H9 (cell line): ENCODE measurements around the gene ORAI3. TPM values are rescaled to one million over a fixed set of nuclear protein-coding genes. Genes with fewer than 3 reads are reported as not detected.

Experiments used
- DNase-seq: peaks from one replicate; pipeline ENCODE4 v3.0.0-alpha.2; 2017
- H2AFZ ChIP-seq: one replicate; pipeline ENCODE4 v1.6.1; 2013; ENCODE audit warnings: mild to moderate bottlenecking, low read length, control low read depth, moderate library complexity
- H2AK5ac ChIP-seq: 2 replicates; pipeline ENCODE4 v1.6.1; 2013; ENCODE audit warnings: low read length, control low read depth, mixed read lengths; ENCODE audit not compliant: insufficient read length
- H2BK120ac ChIP-seq: one replicate; pipeline ENCODE4 v1.6.1; 2013; ENCODE audit warnings: low read depth, mild to moderate bottlenecking, low read length, control low read depth, inconsistent platforms; ENCODE audit not compliant: poor library complexity, severe bottlenecking
- H2BK12ac ChIP-seq: 2 replicates; pipeline ENCODE4 v1.6.1; 2013; ENCODE audit warnings: low read length, control low read depth, mixed read lengths, low read depth; ENCODE audit not compliant: insufficient read length
- H2BK15ac ChIP-seq: 2 replicates; pipeline ENCODE4 v1.6.1; 2013; ENCODE audit warnings: low read depth, low read length, control low read depth
- H2BK20ac ChIP-seq: one replicate; pipeline ENCODE4 v1.6.1; 2013; ENCODE audit warnings: low read depth, mild to moderate bottlenecking, low read length, control low read depth, inconsistent platforms; ENCODE audit not compliant: poor library complexity, severe bottlenecking
- H2BK5ac ChIP-seq: 2 replicates; pipeline ENCODE4 v1.6.1; 2013; ENCODE audit warnings: low read length, control low read depth, mixed read lengths; ENCODE audit not compliant: insufficient read length
- H3K14ac ChIP-seq: 2 replicates; pipeline ENCODE4 v1.6.1; 2013; ENCODE audit warnings: low read length, control low read depth; ENCODE audit not compliant: insufficient read depth
- H3K18ac ChIP-seq: 2 replicates; pipeline ENCODE4 v1.6.1; 2013; ENCODE audit warnings: low read depth, mild to moderate bottlenecking, mixed read lengths, low read length, control low read depth; ENCODE audit not compliant: insufficient read length
- H3K23ac ChIP-seq: 2 replicates; pipeline ENCODE4 v1.6.1; 2013; ENCODE audit warnings: low read length, control low read depth, mixed read lengths, low read depth; ENCODE audit not compliant: insufficient read length
- H3K23me2 ChIP-seq: 2 replicates; pipeline ENCODE4 v1.6.1; 2013; ENCODE audit warnings: low read depth, mild to moderate bottlenecking, mixed read lengths, low read length, control low read depth; ENCODE audit not compliant: insufficient read length, poor library complexity, severe bottlenecking
- H3K27ac ChIP-seq: 2 replicates; pipeline ENCODE4 v1.5.1; 2013; ENCODE audit warnings: low read length, control low read depth, mixed read lengths, low read depth; ENCODE audit not compliant: insufficient read length
- H3K27me3 ChIP-seq: 2 replicates; pipeline ENCODE4 v1.6.1; 2013; ENCODE audit warnings: low read length, control low read depth, inconsistent platforms; ENCODE audit not compliant: insufficient read depth
- H3K4ac ChIP-seq: 2 replicates; pipeline ENCODE4 v1.6.1; 2013; ENCODE audit warnings: low read depth, mild to moderate bottlenecking, control low read depth, inconsistent platforms, low read length, moderate library complexity
- H3K4me1 ChIP-seq: 2 replicates; pipeline ENCODE4 v1.6.1; 2013; ENCODE audit warnings: low read length, control low read depth, inconsistent platforms; ENCODE audit not compliant: insufficient read depth
- H3K4me2 ChIP-seq: 2 replicates; pipeline ENCODE4 v1.6.1; 2013; ENCODE audit warnings: low read length, control low read depth, mixed read lengths; ENCODE audit not compliant: insufficient read length, insufficient read depth
- H3K56ac ChIP-seq: 2 replicates; pipeline ENCODE4 v1.6.1; 2013; ENCODE audit warnings: low read depth, mild to moderate bottlenecking, mixed read lengths, low read length, control low read depth; ENCODE audit not compliant: insufficient read length
- H3K79me1 ChIP-seq: 2 replicates; pipeline ENCODE4 v1.6.1; 2013; ENCODE audit warnings: low read depth, mild to moderate bottlenecking, moderate library complexity, low read length, control low read depth, inconsistent platforms; ENCODE audit not compliant: insufficient read depth, poor library complexity, severe bottlenecking
- H3K79me2 ChIP-seq: 2 replicates; pipeline ENCODE4 v1.6.1; 2013; ENCODE audit warnings: low read length, control low read depth, inconsistent platforms; ENCODE audit not compliant: insufficient read depth
- H3K9ac ChIP-seq: 2 replicates; pipeline ENCODE4 v1.6.1; 2013; ENCODE audit warnings: low read length, control low read depth, mixed read lengths; ENCODE audit not compliant: insufficient read length; ENCODE audit errors: extremely low read depth
- H3K9me3 ChIP-seq: one replicate; pipeline ENCODE4 v1.6.1; 2013; ENCODE audit warnings: low read depth, low read length, inconsistent platforms; ENCODE audit not compliant: control insufficient read depth
- H3T11ph ChIP-seq: one replicate; pipeline ENCODE4 v1.6.1; 2013; ENCODE audit warnings: mild to moderate bottlenecking, low read length, control low read depth, inconsistent platforms
- H4K20me1 ChIP-seq: one replicate; pipeline ENCODE4 v1.6.1; 2013; ENCODE audit not compliant: control insufficient read depth, insufficient read length, insufficient read depth
- H4K5ac ChIP-seq: 2 replicates; pipeline ENCODE4 v1.6.1; 2013; ENCODE audit warnings: low read depth, mild to moderate bottlenecking, mixed read lengths, low read length, control low read depth; ENCODE audit not compliant: insufficient read length
- H4K8ac ChIP-seq: replicated peaks from 2 replicates; pipeline ENCODE4 v1.6.1; 2013; ENCODE audit warnings: low read length, control low read depth, mixed read lengths, low read depth; ENCODE audit not compliant: insufficient read length
- H4K91ac ChIP-seq: 2 replicates; pipeline ENCODE4 v1.6.1; 2013; ENCODE audit warnings: low read depth, mild to moderate bottlenecking, moderate library complexity, mixed read lengths, low read length, control low read depth; ENCODE audit not compliant: insufficient read length
- H3K27ac Mint-ChIP-seq, 3 experiments: 2 replicates in 2 of 3; 3 replicates in 1 of 3; pipeline ENCODE4 v1.8.0; 2020 to 2021; ENCODE audit warnings: mixed read lengths in 3 of 3, mild to moderate bottlenecking in 1 of 3, moderate library complexity in 1 of 3
- H3K27me3 Mint-ChIP-seq: 2 replicates; pipeline ENCODE4 v1.8.0; 2021; ENCODE audit warnings: low read depth, mild to moderate bottlenecking, moderate library complexity, mixed read lengths
- H3K36me3 Mint-ChIP-seq, 3 experiments: 2 replicates in 2 of 3; 3 replicates in 1 of 3; pipeline ENCODE4 v1.8.0; 2020 to 2021; ENCODE audit warnings: low read depth in 3 of 3, mixed read lengths in 3 of 3; ENCODE audit not compliant: insufficient read depth in 1 of 3
- H3K4me1 Mint-ChIP-seq, 2 experiments: 2 replicates each; pipeline ENCODE4 v1.8.0; 2020; ENCODE audit warnings: mixed read lengths in 2 of 2
- H3K4me3 Mint-ChIP-seq, 2 experiments: 2 replicates in 1 of 2; 3 replicates in 1 of 2; pipeline ENCODE4 v1.8.0; 2020 to 2021; ENCODE audit warnings: mild to moderate bottlenecking in 2 of 2, mixed read lengths in 2 of 2, moderate library complexity in 1 of 2
- H3K9me3 Mint-ChIP-seq, 2 experiments: 2 replicates in 1 of 2; 3 replicates in 1 of 2; pipeline ENCODE4 v1.8.0; 2020; ENCODE audit warnings: mild to moderate bottlenecking in 2 of 2, mixed read lengths in 2 of 2, moderate library complexity in 1 of 2
- CTCF ChIP-seq: fragments of 200-600 bp; sonication (generic); conservative IDR thresholded peaks from 3 replicates; pipeline ENCODE4 v1.8.0; 2021; ENCODE audit warnings: antibody characterized with exemption, mild to moderate bottlenecking
- WGBS: extraction: QIAGEN DNeasy Blood & Tissue Kit; methylation state at CpG from one replicate; pipeline ENCODE4 v1.1.7; 2013; ENCODE audit warnings: missing lambda C conversion rate, low lambda C conversion rate, mixed read lengths; ENCODE audit not compliant: insufficient read length; ENCODE audit errors: extremely low coverage; 5-methylcytosine and 5-hydroxymethylcytosine counted together
- total RNA-seq: library from RNA; stranded (reverse); gene quantifications from 2 replicates; pipeline ENCODE4 v1.2.1, GENCODE V29; 2021

Gene ORAI3
- total RNA-seq, 1 experiment from 2014 or later: 6.9 TPM

GRCh38 chr16:30969246-30969842 is 20.5 kb downstream of the ORAI3 start:
- no peak for TF ChIP-seq CTCF
- H3K4ac ChIP-seq: no peak overlapping the region
- H2AK5ac ChIP-seq: no peak overlapping the region
- no peak overlapping the region for H3K9ac ChIP-seq
- no CpG with 5 or more reads among the region's 19 CpGs for WGBS
- peak overlapping the region in 1 of 3 experiments; percentile 23; a peak in 1 of 7 replicates for H3K27ac Mint-ChIP-seq
- peaks cover 63 to 89% (median 87%) of the 10 kb centered on the region in 3 experiments for H3K36me3 Mint-ChIP-seq
- H3K23ac ChIP-seq: no peak overlapping the region
- no peak overlapping the region for H4K91ac ChIP-seq
- H3K4me1 Mint-ChIP-seq: no peaks in the 10 kb centered on the region; a peak in 1 of 4 replicates
- H4K20me1 ChIP-seq: peaks cover 2% of the 10 kb centered on the region
- H2BK12ac ChIP-seq: no peak overlapping the region
- no peaks in the 10 kb centered on the region for H3K79me1 ChIP-seq
- no peaks in the 10 kb centered on the region for H3K79me2 ChIP-seq
- no peaks in the 10 kb centered on the region for H3K9me3 ChIP-seq
- H3T11ph ChIP-seq: no peak overlapping the region
- H3K56ac ChIP-seq: no peak overlapping the region
- H3K27ac ChIP-seq: no peak overlapping the region
- H3K18ac ChIP-seq: no peak overlapping the region
- H2BK5ac ChIP-seq: no peak overlapping the region
- H2BK20ac ChIP-seq: no peak overlapping the region
- no peaks in the 10 kb centered on the region for H3K23me2 ChIP-seq
- no peaks in the 10 kb centered on the region for H3K27me3 ChIP-seq
- no peak overlapping the region for H3K4me2 ChIP-seq
- no peak overlapping the region for H3K14ac ChIP-seq
- no peak overlapping the region for H4K5ac ChIP-seq
- H3K27me3 Mint-ChIP-seq: no peaks in the 10 kb centered on the region; the same call in 1 of the 2 replicates
- H4K8ac ChIP-seq: no peak overlapping the region
- DNase-seq: no peak
- no peaks in the 10 kb centered on the region for H3K9me3 Mint-ChIP-seq
- no peak overlapping the region for H3K4me3 Mint-ChIP-seq
- H2BK15ac ChIP-seq: no peak overlapping the region
- no peaks in the 10 kb centered on the region for H3K4me1 ChIP-seq
- no peak overlapping the region for H2AFZ ChIP-seq
- no peak overlapping the region for H2BK120ac ChIP-seq
